ENCODE results near the gene ARAP1.
A peak's percentile ranks its signal among the peaks of the same experiment; 100 is the strongest.
"Not testable (repeated sequence)": the region's sequence is repeated elsewhere in the genome, so short reads cannot be mapped to it uniquely, and the experiment has no call there.

The ARAP1 gene

GRCh38 chr11:72752088-72752914 is at the start of gene ARAP1:
Gene ARAP1 (minus strand): TSS chr11:72752408. CDS start chr11:72727128, 25,280 bp downstream.
- DNase-seq: peak; percentile 67 to 85 (median 80)

DNA sequence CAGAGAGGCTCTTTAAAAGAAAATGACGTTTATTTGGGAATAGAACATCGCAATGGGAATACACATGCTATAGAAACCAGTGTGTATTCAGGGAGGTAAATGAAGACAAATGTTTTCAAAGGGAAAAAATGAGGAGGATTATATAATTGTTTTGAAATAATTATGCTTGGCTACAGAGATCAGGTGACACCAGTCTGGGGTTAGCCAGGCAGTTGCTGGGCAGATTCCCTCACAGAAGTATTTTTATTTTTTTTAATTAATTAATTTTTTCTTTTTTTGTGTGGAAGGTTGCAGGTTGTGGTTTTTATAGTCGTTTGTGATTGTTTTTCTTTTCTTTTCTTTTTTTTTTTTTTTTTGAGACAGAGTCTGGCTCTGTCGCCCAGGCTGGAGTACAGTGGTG is 47.2 kb upstream of the ARAP1 start:
- DNase-seq: no peak

DNA sequence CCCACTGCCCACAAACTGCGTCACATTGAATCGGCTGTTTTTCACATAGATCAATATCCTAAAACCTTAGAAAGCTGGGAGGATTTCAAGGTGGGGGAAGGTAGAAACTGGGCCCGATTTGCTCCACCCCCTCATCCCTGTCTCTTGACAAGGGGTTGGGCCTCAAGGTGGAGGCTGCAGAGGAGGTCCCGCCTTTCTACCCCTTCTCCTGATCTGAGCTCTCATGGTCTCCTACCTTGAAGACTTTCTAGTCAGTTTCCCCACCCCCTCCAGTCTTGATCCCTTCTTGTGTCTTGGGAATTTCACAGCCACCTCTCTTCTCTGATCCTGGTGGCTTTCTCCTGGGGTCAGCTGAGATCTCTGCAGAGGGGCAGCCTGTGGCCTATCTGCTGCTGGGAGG is 46.2 kb upstream of the ARAP1 start:
- no peak for DNase-seq

DNA sequence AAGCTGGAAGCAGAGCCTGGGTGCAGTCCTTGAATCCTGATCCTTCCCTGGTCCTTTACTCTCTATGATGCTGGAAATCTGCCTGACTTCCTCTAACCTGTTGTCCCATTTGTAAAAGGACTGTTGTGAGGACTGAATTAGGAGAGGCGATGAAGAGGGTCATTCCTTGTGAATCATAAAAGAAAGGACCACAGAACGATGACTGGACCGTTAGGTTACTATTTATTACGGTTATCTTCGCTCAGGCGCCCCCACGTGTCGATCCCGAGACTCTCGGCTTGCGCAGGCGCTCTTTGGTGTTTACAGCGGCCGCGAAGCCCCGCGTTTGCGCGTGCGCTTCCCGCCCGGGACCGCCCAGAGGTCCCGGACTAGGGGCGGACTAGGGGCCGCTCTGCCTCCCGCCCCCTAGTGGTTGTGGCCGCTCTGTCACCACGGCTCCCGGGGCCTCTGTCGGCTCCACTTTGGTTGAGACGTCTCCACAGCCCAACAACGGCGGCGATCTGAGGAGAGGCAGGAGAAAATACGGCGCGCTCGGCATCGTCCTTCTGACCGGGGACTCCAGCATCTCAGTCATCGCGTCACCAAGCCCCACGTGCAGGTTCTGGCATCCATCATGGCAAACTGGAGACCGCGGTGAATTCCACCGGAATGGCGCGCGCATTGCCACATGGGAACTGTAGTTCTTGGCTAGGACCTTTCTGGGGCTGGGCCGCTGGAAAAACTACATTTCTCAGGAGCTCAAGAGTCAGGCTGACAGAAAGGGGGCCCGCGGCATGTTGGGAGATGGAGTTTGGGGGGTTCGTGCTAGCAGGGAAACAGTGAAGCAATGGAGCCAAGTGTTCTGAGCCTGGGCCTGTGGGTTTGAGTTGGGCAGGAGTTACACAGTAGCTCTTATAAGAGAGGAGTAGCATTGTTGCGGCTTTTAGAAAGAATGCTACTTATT is 41.5 kb upstream of the ARAP1 start, which contains the start of gene STARD10:
STARD10 (minus strand) TSS at position 623 of the 943 bp plus-strand sequence. CDS start 12,866 bp downstream, outside the sequence.
- peak; percentile 90 to 100 (median 96) for DNase-seq

GRCh38 chr11:72793076-72793424 is 40.8 kb upstream of the ARAP1 start:
- no peak for DNase-seq

DNA sequence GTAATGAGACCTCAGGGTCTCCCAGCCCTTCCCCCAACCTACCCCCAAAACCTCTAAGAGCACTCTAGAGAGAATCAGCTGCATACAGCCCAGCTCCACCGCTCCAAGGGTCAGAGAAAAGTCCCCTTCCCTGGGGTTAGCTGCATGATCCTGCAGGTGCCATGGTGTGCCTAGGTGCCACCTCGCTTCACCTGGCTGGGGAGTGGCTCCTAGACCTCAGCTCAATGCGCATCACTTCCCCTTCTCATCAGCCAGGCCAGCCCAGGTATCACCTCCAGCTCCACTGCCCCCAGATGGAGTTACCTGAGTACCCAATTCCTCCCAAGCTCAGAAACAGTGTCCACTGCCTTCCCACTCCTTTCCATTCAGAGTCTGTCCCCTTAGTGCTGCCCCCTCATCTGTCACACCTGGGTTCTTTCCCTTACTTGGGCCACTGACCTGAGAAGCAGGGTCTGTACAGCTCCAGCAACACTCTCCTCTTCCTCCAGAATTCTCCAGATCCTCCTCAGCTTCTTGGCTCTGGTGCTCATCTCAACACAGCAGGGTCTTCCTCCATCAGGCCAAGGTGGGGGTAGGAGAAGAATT is 40.3 kb upstream of the ARAP1 start:
- DNase-seq: no peak

- DNase-seq: not testable (repeated sequence)
Measured at GRCh38 chr11:72791228-72791627, 39.0 kb upstream of the ARAP1 start.

DNA sequence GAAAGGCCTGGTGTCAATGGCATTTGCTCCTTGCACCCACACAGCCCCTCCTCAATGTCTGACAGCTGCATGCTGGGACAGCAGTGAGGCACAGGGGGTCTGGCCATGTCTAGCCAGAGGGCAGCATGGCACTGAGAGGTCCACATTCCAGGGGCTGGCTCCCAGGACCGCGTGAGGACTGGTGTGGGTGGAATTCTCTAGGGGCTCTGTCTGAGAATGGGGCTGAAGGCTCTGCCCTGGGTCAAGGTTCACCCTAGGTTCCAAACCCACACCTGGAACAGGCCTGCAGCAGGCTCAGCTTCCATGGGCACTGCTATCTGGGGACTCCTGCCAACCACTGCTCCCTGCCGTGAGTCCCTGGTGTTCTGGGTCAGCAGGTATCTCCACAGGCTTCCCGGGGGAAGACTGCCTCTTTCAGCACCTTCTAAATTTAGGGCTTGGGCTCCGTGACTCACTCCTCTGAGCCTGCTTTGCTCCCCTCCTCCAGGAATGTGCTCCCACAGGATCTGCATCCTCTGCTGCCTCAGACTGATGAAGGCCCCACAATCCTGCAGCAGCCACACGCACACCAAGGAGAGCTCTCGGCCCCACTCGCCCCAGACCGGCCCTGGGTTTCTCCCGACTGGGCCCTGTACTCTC is 37.4 kb upstream of the ARAP1 start:
- DNase-seq: no peak

GRCh38 chr11:72788241-72788640 is 36.0 kb upstream of the ARAP1 start:
- DNase-seq: no peak

DNA sequence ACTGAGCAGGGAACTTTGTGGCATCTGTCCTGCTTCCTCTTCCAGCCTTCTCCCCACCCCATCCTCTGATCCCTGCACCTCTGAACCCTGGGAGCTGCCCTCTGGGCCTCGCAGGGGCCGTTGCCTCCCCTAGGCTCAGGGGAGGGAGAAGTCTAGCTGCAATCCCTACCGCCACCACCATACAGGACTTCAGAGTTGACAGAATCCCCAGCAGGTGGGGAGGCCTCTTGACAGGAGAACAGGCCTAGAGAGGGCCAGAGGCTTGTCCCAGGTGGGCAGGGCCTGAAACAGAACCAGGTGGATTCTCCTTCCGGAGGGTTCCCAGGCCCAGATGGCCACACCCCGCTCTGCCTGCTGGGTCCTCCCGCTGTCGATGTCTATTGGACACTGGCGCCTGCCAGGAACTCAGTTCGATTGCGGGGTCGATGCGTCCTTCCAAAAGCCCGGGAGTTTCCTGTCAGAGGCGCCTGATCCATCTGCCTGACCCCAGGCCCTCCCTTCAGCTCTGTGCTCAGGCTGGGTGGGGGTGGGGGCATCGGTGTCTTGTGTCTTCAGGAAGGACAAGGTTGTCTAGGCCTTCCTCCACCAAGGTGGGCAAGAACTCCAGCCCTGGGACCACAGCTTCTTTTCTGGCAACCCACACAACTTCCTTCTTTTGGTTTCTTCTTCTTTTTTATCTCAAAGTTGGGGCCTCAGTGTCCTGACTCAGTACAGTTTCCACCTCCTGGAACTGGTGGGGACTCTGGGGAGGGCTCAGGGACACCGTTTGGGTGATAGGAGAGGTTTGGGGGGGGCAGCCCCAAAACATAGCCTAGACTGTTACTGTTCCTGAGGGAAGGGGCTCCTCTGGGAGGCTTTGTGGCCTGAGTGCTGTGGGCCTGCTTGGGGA is 35.3 kb upstream of the ARAP1 start:
- DNase-seq: no peak

DNA sequence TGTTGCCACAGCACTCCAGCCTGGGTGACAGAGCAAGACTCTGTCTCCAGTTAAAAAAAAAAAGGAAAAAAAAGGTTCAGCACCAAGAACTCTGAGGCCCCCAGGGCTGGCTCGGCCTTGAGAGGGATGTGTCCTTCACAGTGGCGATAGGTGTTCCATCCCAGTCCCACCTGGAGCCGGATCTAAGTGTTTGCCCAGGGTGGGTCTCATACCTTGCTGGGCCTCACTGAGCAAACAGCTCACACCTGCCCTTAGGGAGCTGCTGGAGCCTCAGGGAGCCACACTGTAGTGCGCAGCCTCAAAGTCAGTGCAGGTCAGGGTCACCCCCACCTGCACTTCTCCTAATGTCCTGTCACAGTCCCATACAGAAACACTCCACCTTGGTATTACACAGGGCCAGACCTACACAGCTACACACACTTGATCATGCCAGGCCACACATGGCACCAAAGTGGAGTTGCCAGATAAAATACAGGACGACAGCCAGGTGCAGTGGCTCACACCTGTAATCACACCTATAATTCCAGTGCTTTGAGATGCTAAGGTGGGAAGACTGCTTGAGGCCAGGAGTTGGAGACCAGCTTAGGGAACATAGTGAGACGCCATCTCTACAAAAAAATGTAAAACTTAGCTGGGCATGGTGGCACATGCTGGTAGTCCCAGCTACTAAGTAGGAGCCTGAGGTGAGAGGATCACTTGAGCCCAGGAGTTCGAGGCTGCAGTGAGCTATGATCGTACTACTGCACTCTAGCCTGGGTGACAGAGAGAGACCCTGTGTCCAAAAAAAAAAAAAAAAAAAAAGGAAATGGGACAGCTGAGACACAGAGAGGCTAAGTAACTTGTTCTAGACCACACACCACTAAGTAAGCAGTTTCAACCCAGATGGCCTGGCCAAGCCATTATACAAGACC is 34.4 kb upstream of the ARAP1 start:
- no peak for DNase-seq

DNA sequence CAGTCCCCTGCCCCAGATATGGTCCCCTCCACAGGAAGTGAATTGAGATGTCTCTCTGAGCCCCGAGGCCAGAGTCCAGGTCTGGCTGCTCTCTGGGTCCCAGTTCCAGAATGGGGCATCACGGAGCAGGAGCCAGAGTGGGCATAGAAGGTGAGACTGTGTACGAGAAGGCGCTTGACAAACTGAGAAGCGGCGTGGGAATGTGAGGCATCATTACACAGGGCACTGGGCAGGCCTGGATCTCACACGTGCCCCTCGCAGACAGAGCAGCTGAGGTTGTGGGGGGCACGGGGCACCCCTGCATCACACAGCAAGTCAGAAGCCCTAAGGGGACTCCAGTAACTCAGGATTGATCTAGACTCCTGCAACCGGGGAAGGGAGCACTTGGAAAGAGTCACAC is 32.5 kb upstream of the ARAP1 start:
- no peak for DNase-seq

GRCh38 chr11:72783144-72783905 is 31.1 kb upstream of the ARAP1 start:
- no peak for DNase-seq

GRCh38 chr11:72782081-72782920 is 30.1 kb upstream of the ARAP1 start:
- peak in 1 of 6 experiments; percentile 65 for DNase-seq

DNA sequence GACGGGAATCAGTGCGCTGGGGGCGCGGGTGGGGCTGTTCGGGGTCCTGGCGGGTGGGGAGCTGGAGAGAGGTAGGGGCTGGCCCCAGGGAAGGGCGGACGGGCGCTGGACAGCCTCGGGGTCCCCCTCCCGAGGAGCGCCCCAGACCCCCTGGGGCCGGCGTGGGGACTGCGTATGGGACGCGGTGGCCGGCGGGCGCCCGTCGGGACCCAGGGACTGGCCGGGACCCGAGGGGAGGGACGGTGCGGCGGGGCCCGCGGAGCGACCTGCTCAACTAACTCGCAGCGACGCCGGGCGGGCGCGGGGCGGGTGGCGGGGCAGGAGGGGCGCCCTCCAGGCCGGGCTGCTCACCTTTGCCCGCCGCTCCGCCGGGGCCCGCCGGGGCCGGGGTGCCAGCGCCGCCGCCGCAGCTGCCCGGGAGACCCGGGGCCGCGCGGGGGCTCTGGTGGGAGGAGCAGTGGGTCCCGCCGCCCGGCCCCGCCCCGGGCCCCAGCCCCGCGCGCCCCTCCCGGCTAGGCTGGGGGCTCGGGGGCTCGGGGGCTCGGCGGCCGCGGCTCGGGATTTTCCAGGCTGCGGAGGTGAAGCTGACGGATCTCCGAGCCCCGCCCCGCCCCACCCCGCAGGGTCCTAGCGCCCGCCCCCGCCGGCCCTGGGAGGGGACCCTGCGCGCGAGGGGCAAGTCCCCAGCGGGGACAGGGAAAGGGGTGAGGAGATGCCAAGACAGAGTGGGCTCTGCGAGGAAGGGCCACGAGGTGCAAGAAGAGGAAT is 29.3 kb upstream of the ARAP1 start:
- peak; percentile 35 to 73 (median 66) for DNase-seq

DNA sequence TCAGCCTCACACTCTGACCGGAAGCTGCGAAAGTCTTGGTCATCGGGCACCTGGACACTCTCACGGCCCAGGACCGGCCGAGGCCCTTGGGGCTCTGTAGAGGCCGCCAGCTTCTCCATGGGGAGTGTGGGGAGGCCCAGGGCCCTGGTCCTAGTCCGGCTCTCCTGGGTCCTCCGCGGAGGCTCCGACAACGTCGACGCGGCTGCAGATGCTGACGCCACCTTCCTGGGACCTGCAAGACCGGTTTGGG is 28.8 kb upstream of the ARAP1 start:
- no peak for DNase-seq

DNA sequence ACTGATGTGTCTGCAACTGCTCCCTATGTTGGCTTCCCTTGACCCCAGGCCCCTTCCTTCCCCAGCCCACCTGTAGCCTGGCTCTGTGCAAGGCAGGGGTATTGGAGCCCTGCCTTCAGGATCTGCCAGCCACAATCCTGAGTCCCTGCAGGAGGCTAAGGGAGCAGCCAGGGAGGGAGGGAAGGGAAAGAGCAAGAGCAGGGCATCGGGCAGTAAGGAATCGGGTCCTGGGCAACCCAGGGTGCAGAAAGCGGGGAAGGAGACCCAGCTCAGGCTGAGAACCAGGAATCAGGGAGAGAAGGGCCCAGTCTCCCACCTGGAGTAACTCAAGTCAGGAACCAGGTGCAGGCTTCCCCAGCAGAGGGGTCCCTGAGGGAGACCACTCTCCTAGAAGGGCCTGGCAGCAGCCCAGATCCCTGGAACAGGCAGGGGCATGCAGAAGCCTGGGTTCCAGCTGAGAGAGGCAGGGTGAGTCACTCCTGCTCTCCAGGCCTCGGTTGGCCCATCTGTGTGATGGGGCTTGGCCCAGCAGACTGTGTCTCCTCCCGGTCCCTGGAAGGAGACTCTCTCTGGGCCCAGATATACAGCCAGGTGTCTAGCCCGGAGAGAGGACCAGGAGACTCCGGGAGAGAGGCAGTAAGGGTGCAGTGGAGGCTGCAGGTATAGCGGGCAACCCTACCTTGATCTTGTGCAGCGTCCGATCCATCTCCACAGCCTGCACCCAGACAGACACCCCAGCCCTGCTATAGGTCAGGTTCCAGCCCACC is 28.3 kb upstream of the ARAP1 start:
- peak in 1 of 6 experiments; percentile 16 for DNase-seq
